ENCODE results near the gene SART1. TPM values are rescaled to one million over a fixed set of nuclear protein-coding genes. Genes with fewer than 3 reads are reported as not detected.

Gene SART1
- total and polyA plus RNA-seq, 10 of the 15 experiments (the other 5 are each of a cell fraction or from before 2014, with no cell fraction given), result 6.2 to 60.5 (median 37.4) TPM

DNA sequence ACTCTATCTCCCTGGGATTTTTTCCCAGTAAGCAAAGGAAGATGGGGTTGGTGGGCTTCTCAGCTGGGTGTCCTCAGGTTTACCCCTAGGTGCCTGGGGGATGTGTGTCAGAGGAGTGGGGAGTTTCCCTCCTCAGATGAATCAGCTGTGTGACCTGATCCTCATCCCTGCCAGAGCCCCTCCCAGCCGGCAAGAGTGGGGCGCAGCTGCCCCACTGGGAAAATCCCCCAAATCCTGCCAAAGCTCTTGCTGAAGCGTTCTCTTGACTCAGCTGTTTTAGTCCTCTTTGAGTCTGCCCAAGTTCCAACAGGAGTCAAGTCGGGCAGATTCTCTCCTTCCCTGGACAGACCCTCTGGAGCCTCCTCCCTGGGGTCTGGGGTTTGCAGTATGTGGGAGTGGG lies 48.7 kb upstream of the SART1 start:
- H3K4me2 ChIP-seq (ENCODE audit: control insufficient read depth, insufficient read depth), result no peak overlapping the region; the same call in 1 of the 2 replicates
- peaks cover 11% of the 10 kb centered on the region for H3K79me2 ChIP-seq (ENCODE audit: control insufficient read depth, insufficient read depth, low read length)
- ChIA-PET POLR2A (interaction anchor here (0.5 to 2.1 kb wide), 8 partner anchors 11 to 1566 kb away, joined by 3 to 34 read pairs (median 3); partner anchors contain the start of genes CCDC85B, FIBP and FOSL1), CTCF (interaction anchor here (0.9 to 6.5 kb wide), 7 partner anchors 15 to 53 kb away, joined by 3 to 89 read pairs (median 5); partner anchors contain the start of genes CCDC85B and FIBP), RAD21 (ENCODE audit: unreplicated experiment) (interaction anchor here (0.8 to 2.1 kb wide), 6 partner anchors 11 to 28 kb away, joined by 3 to 18 read pairs (median 8); partner anchors contain the start of genes CCDC85B and FIBP), SMC1A (ENCODE audit: uncharacterized antibody, unreplicated experiment) (interaction anchor here (0.7 to 3.2 kb wide), 7 partner anchors 9 to 109 kb away, joined by 3 to 24 read pairs (median 3); partner anchors contain the start of genes CCDC85B and FIBP)
- H3K27ac ChIP-seq (ENCODE audit: control insufficient read depth, insufficient read depth), result peak overlapping the region; percentile 29; the same call in 1 of the 2 replicates
- H2AFZ ChIP-seq (ENCODE audit: control insufficient read depth, low read depth, low read length), result no peak overlapping the region
- DNase-seq (ENCODE audit: low read depth, low spot score), result no peak
- peak; percentile 65 for ATAC-seq
- H3K27me3 ChIP-seq (replicated peaks in 1 of 2; ENCODE audit: control insufficient read depth in 2 of 2, insufficient read depth in 2 of 2, low read length in 1 of 2), result no peaks in the 10 kb centered on the region
- no peak overlapping the region for H3K4me3 ChIP-seq
- H3K4me1 ChIP-seq (ENCODE audit: control insufficient read depth, insufficient read depth, low read length), result peaks cover 41% of the 10 kb centered on the region
- in situ Hi-C loops (cut with MboI) (no loop called here), intact Hi-C loops (cut with micrococcal nuclease; ENCODE audit: unreplicated experiment) (no loop called here)
- no peak for FAIRE-seq
- no peak overlapping the region; the same call in 1 of the 2 replicates for H3K9ac ChIP-seq (ENCODE audit: control insufficient read depth, insufficient read depth, low read length)
- no peaks in the 10 kb centered on the region; a peak in 1 of 4 replicates for H3K36me3 ChIP-seq (ENCODE audit: control insufficient read depth in 2 of 2, insufficient read depth in 2 of 2, low read length in 1 of 2)
- no peaks in the 10 kb centered on the region for H3K9me3 ChIP-seq (replicated peaks; ENCODE audit: control insufficient read depth, insufficient read depth, low read length)
- no TSS peak for BruUV-seq (replicated peaks)
- no peaks in the 10 kb centered on the region for H4K20me1 ChIP-seq (ENCODE audit: control insufficient read depth, insufficient read depth)
- 28% methylated on average over 4 of the region's 4 CpGs for WGBS (ENCODE audit: insufficient coverage, insufficient replicate concordance, low lambda C conversion rate, missing lambda C conversion rate)
- TF ChIP-seq EED (IDR thresholded peaks at IDR 0.05; ENCODE audit: low read depth) (peak; percentile 31; the same call in 1 of the 2 replicates), IKZF2 (IDR thresholded peaks at IDR 0.05) (peak in 1 of 2 experiments; percentile 27; a peak in 2 of 4 replicates), CHD1 (IDR thresholded peaks at IDR 0.05; ENCODE audit: low read depth, low read length) (no peak), ZNF274 (IDR thresholded peaks at IDR 0.05; ENCODE audit: insufficient read depth, insufficient read length) (no peak), TCF12 (IDR thresholded peaks at IDR 0.05; ENCODE audit: low read depth, low read length) (peak; percentile 43; the same call in 1 of the 2 replicates), IKZF1 (conservative IDR thresholded peaks at IDR 0.05) (peak; percentile 53), POU2F2 (IDR thresholded peaks at IDR 0.05; ENCODE audit: borderline replicate concordance, low read depth, low read length) (no peak)
- TF ChIP-seq, protein P1, sequence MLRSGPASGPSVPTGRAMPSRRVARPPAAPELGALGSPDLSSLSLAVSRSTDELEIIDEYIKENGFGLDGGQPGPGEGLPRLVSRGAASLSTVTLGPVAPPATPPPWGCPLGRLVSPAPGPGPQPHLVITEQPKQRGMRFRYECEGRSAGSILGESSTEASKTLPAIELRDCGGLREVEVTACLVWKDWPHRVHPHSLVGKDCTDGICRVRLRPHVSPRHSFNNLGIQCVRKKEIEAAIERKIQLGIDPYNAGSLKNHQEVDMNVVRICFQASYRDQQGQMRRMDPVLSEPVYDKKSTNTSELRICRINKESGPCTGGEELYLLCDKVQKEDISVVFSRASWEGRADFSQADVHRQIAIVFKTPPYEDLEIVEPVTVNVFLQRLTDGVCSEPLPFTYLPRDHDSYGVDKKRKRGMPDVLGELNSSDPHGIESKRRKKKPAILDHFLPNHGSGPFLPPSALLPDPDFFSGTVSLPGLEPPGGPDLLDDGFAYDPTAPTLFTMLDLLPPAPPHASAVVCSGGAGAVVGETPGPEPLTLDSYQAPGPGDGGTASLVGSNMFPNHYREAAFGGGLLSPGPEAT (IDR thresholded peaks at IDR 0.05; ENCODE audit: low read depth), result 0 out of 2 replicates have a peak, but pooled peaks have one; percentile 16

All from GM12878 (cell line).